HepG2 (cell line): ENCODE results near the gene SULT1A3.

ENCODE experiments used
- KDM1A ChIP-seq: IDR thresholded peaks from 2 replicates; pipeline ENCODE4 v1.6.1; 2016; ENCODE audit warnings: missing compliant biosample characterization
- NR2F1 ChIP-seq, 2 experiments: fragments of 450-650 bp in 1 of 2; formaldehyde crosslinking in 1 of 2; IDR thresholded peaks; 2 replicates each; pipeline versions ENCODE4 v1.5.0 to v1.6.1; 2016 to 2020; ENCODE audit warnings: mild to moderate bottlenecking in 1 of 2, missing compliant biosample characterization in 1 of 2, missing genetic modification reagents in 1 of 2, moderate library complexity in 1 of 2
- POLR2A ChIP-seq, 2 experiments: IDR thresholded peaks; 2 replicates each; pipeline ENCODE4 v1.6.1; 2011; ENCODE audit warnings: low read depth in 2 of 2, low read length in 2 of 2, mild to moderate bottlenecking in 1 of 2, moderate library complexity in 1 of 2; ENCODE audit not compliant: insufficient read depth in 1 of 2
- TF ChIP-seq, protein P1 (sequence below): IDR thresholded peaks from 2 replicates; pipeline ENCODE4 v1.6.1; 2012; ENCODE audit warnings: inconsistent platforms
- TF ChIP-seq, protein P2 (sequence below): sonication (generic); formaldehyde crosslinking; IDR thresholded peaks from 2 replicates; pipeline ENCODE4 v1.5.0; 2020; ENCODE audit warnings: mild to moderate bottlenecking, missing genetic modification reagents, moderate library complexity

DNA sequence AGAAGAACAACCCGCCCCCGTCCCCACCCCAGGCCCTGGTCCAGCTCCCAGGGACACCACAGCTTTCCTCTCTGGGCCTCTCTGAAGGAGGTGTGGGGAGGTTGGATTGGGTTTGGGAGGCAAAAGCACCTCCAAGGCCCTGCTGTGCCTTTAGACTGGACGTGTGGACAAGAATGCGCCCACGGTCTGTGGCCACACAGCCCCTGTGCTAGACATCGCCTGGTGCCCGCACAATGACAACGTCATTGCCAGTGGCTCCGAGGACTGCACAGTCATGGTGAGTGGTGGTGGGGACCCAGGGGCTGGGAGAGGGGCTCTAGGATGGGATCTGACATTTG, 12.6 kb upstream of the SULT1A3 start:
- no peak for TF ChIP-seq POLR2A (IDR thresholded peaks at IDR 0.05; ENCODE audit: insufficient read depth in 1 of 2, low read depth in 2 of 2, low read length in 2 of 2)
- no peak for TF ChIP-seq NR2F1 (CRISPR knock-in tag; IDR thresholded peaks at IDR 0.05)
- TF ChIP-seq KDM1A (CRISPR knock-in tag), result no peak
- TF ChIP-seq, protein P1, sequence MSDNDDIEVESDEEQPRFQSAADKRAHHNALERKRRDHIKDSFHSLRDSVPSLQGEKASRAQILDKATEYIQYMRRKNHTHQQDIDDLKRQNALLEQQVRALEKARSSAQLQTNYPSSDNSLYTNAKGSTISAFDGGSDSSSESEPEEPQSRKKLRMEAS, result no peak
- TF ChIP-seq, protein P2, sequence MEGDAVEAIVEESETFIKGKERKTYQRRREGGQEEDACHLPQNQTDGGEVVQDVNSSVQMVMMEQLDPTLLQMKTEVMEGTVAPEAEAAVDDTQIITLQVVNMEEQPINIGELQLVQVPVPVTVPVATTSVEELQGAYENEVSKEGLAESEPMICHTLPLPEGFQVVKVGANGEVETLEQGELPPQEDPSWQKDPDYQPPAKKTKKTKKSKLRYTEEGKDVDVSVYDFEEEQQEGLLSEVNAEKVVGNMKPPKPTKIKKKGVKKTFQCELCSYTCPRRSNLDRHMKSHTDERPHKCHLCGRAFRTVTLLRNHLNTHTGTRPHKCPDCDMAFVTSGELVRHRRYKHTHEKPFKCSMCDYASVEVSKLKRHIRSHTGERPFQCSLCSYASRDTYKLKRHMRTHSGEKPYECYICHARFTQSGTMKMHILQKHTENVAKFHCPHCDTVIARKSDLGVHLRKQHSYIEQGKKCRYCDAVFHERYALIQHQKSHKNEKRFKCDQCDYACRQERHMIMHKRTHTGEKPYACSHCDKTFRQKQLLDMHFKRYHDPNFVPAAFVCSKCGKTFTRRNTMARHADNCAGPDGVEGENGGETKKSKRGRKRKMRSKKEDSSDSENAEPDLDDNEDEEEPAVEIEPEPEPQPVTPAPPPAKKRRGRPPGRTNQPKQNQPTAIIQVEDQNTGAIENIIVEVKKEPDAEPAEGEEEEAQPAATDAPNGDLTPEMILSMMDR (CRISPR knock-in tag), result no peak
